ENCODE measurements around the gene MRPS2. TPM values are rescaled to one million over a fixed set of nuclear protein-coding genes. Genes with fewer than 3 reads are reported as not detected.

The MRPS2 gene
- total and polyA plus RNA-seq, 9 of the 15 experiments (the other 6 are each of a cell fraction or from before 2014, with no cell fraction given), result 8.0 to 167 (median 81.3) TPM

- no peak for TF ChIP-seq THAP12 (CRISPR knock-in tag; IDR thresholded peaks at IDR 0.05)
- TF ChIP-seq CTCF (IDR thresholded peaks at IDR 0.05 in 2 of 3, conservative IDR thresholded peaks at IDR 0.05 in 1 of 3; ENCODE audit: insufficient read depth in 2 of 3, low read depth in 1 of 3, low read length in 3 of 3), result no peak; a peak in 1 of 6 replicates
- no peak for TF ChIP-seq ZNF507 (tag; conservative IDR thresholded peaks at IDR 0.05)
- TF ChIP-seq DACH1 (IDR thresholded peaks at IDR 0.05; ENCODE audit: partially characterized antibody), result peak; percentile 13
- no peak for TF ChIP-seq TBL1XR1 (IDR thresholded peaks at IDR 0.05; ENCODE audit: low read length in 2 of 2)
- no peak for TF ChIP-seq ZNF143 (CRISPR knock-in tag; IDR thresholded peaks at IDR 0.05)
- no peak for TF ChIP-seq ZBTB9 (CRISPR knock-in tag; IDR thresholded peaks at IDR 0.05)
- no peak for TF ChIP-seq NFIX (CRISPR knock-in tag; IDR thresholded peaks at IDR 0.05; ENCODE audit: low read depth)
- peak; percentile 55 for TF ChIP-seq DPF2 (IDR thresholded peaks at IDR 0.05)
- no peak for TF ChIP-seq BDP1 (IDR thresholded peaks at IDR 0.05; ENCODE audit: insufficient read depth, insufficient read length)
- TF ChIP-seq ZNF436 (CRISPR knock-in tag; IDR thresholded peaks at IDR 0.05), result no peak
- TF ChIP-seq POLR2AphosphoS5 (IDR thresholded peaks at IDR 0.05; ENCODE audit: control insufficient read depth, insufficient read depth, low read depth, low read length), result no peak
- TF ChIP-seq CBFA2T2 (conservative IDR thresholded peaks at IDR 0.05), result 0 out of 2 replicates have a peak, but pooled peaks have one; percentile 11
- no peak for TF ChIP-seq ZBTB7A (IDR thresholded peaks at IDR 0.05; ENCODE audit: borderline replicate concordance, control insufficient read depth, low read depth, low read length)
- TF ChIP-seq ZNF347 (CRISPR knock-in tag; IDR thresholded peaks at IDR 0.05; ENCODE audit: low read depth), result no peak
- no peak for TF ChIP-seq SMAD3 (CRISPR knock-in tag; conservative IDR thresholded peaks at IDR 0.05)
- TF ChIP-seq SRSF7 (optimal IDR thresholded peaks at IDR 0.05; ENCODE audit: low read depth, low read length), result no peak
- peak; percentile 92 for TF ChIP-seq JUND (IDR thresholded peaks at IDR 0.05; ENCODE audit: borderline replicate concordance, low read depth, low read length)
- TF ChIP-seq JUND (tag; IDR thresholded peaks at IDR 0.05; ENCODE audit: borderline replicate concordance, low read depth, low read length), result peak; percentile 85; the same call in 2 of the 3 replicates
- no peak for TF ChIP-seq SAFB2 (IDR thresholded peaks at IDR 0.05; ENCODE audit: borderline replicate concordance, low read depth, low read length, severe bottlenecking)
- TF ChIP-seq ATF2 (CRISPR knock-in tag; IDR thresholded peaks at IDR 0.05), result no peak
These were observed 37.3 kb upstream of the MRPS2 start (continued) for GRCh38 chr9:135463140-135463539.
